OCI-LY7 (cell line): ENCODE measurements around the gene TLR9. TPM values are rescaled to one million over a fixed set of nuclear protein-coding genes. Genes with fewer than 3 reads are reported as not detected.

Experiments used
- BruUV-seq: library from RNA; stranded (reverse); fragments of 400-500 nt; replicated peaks from 2 replicates; lab custom pipeline; 2021; lab: Mats Ljungman, UMichigan
- CTCF ChIA-PET: fragments of 300-600 bp; sonication (Branson Sonifier 250); formaldehyde crosslinking; loops from one replicate; lab custom pipeline; 2022; ENCODE audit warnings: antibody characterized with exemption; ENCODE audit not compliant: unreplicated experiment; lab: Charles Lee
- POLR2A ChIA-PET: fragments of 300-600 bp; sonication (Branson Sonifier 250); formaldehyde crosslinking; loops from one replicate; lab custom pipeline; 2022; ENCODE audit warnings: antibody characterized with exemption; lab: Charles Lee
- DNase-seq: peaks from one replicate; pipeline ENCODE4 v3.0.0-alpha.2; 2015; ENCODE audit warnings: low spot score
- H2AFZ ChIP-seq: fragments of 200-600 bp; sonication (generic), shearing (Covaris generic); 2 replicates; pipeline ENCODE4 v1.6.1; 2014; ENCODE audit warnings: mild to moderate bottlenecking, antibody characterized with exemption, low read length, moderate library complexity
- H3K27ac ChIP-seq: fragments of 200-600 bp; sonication (generic); 2 replicates; pipeline ENCODE4 v1.5.1; 2014; ENCODE audit warnings: mixed run types, low read depth, mild to moderate bottlenecking, moderate library complexity, low read length, inconsistent platforms; ENCODE audit not compliant: poor library complexity, severe bottlenecking
- H3K36me3 ChIP-seq: fragments of 200-600 bp; sonication (generic); 2 replicates; pipeline ENCODE4 v1.6.1; 2014; ENCODE audit warnings: mild to moderate bottlenecking, antibody characterized with exemption, low read length, moderate library complexity, mixed read lengths; ENCODE audit not compliant: insufficient read depth
- H3K4me1 ChIP-seq: fragments of 200-600 bp; sonication (generic); 2 replicates; pipeline ENCODE4 v1.5.1; 2014; ENCODE audit warnings: mild to moderate bottlenecking, low read length; ENCODE audit not compliant: insufficient read depth, poor library complexity, severe bottlenecking
- H3K4me2 ChIP-seq: fragments of 200-600 bp; sonication (generic); 2 replicates; pipeline ENCODE4 v1.6.1; 2014; ENCODE audit warnings: mild to moderate bottlenecking, low read length
- H3K4me3 ChIP-seq: fragments of 200-600 bp; sonication (generic); 2 replicates; pipeline ENCODE4 v1.5.1; 2014; ENCODE audit warnings: mild to moderate bottlenecking, low read depth, low read length; ENCODE audit not compliant: poor library complexity, severe bottlenecking
- H3K79me2 ChIP-seq: fragments of 200-600 bp; sonication (generic); 2 replicates; pipeline ENCODE4 v1.6.1; 2016; ENCODE audit warnings: low read depth, mild to moderate bottlenecking, low read length, moderate library complexity, mixed read lengths; ENCODE audit not compliant: insufficient read depth
- H3K9me2 ChIP-seq: fragments of 200-600 bp; sonication (generic); 2 replicates; pipeline ENCODE4 v1.6.1; 2016; ENCODE audit warnings: mild to moderate bottlenecking, low read length, mixed read lengths; ENCODE audit not compliant: insufficient read depth
- H3K9me3 ChIP-seq: fragments of 200-600 bp; sonication (generic); 2 replicates; pipeline ENCODE4 v1.6.1; 2014; ENCODE audit warnings: mild to moderate bottlenecking, mixed run types, low read length, mixed read lengths
- H4K20me1 ChIP-seq: fragments of 200-600 bp; sonication (generic); 2 replicates; pipeline ENCODE4 v1.6.1; 2014; ENCODE audit warnings: mild to moderate bottlenecking, antibody characterized with exemption, low read length, moderate library complexity, mixed read lengths; ENCODE audit not compliant: insufficient read depth
- CTCF ChIP-seq: fragments of 200-600 bp; sonication (generic); conservative IDR thresholded peaks from 2 replicates; pipeline ENCODE4 v1.5.1; 2014; ENCODE audit warnings: mild to moderate bottlenecking, antibody characterized with exemption, low read length, moderate library complexity, mixed read lengths
- EZH2phosphoT487 ChIP-seq: fragments of 200-600 bp; sonication (generic); IDR thresholded peaks from 2 replicates; pipeline ENCODE4 v1.6.1; 2018; ENCODE audit warnings: low read depth, borderline replicate concordance, mild to moderate bottlenecking, mixed run types, antibody characterized with exemption, low read length, moderate library complexity, mixed read lengths
- intact Hi-C: fragments of 100-400 bp; cut with micrococcal nuclease; formaldehyde crosslinking; loops from one replicate; pipeline ENCODE4 v1.10.0; 2022; ENCODE audit not compliant: unreplicated experiment
- total RNA-seq, 2 experiments: library from RNA; depleted of rRNA in 1 of 2; stranded (reverse); fragments of >200 nt in 1 of 2; shearing (Covaris generic) in 1 of 2; gene quantifications; 2 replicates each; pipeline ENCODE4 v1.2.3, GENCODE V29; 2014 to 2022

Gene TLR9
- total RNA-seq, 2 experiments from 2014 or later, result 1.7 to 9.0 TPM

- no peaks in the 10 kb centered on the region for H3K9me3 ChIP-seq
- intact Hi-C loops, result no loop called here
- POLR2A ChIA-PET, result no interaction called here
Observed at GRCh38 chr3:52191663-52192062, 33.8 kb downstream of the TLR9 start.

GRCh38 chr3:52190294-52191074, 35.0 kb downstream of the TLR9 start:
- H4K20me1 ChIP-seq, result no peaks in the 10 kb centered on the region
- H3K27ac ChIP-seq, result no peak overlapping the region
- DNase-seq, result no peak
- CTCF ChIA-PET, result no interaction called here
- H3K9me2 ChIP-seq, result no peaks in the 10 kb centered on the region
- TF ChIP-seq EZH2phosphoT487 (no peak), CTCF (no peak)
- intact Hi-C loops, result no loop called here
- no peaks in the 10 kb centered on the region for H3K79me2 ChIP-seq
- H3K36me3 ChIP-seq, result no peaks in the 10 kb centered on the region
- H3K9me3 ChIP-seq, result no peaks in the 10 kb centered on the region
- no peak overlapping the region for H3K4me3 ChIP-seq
- H3K4me2 ChIP-seq, result no peak overlapping the region
- H3K4me1 ChIP-seq, result no peaks in the 10 kb centered on the region
- no peak overlapping the region for H2AFZ ChIP-seq
- BruUV-seq, result no TSS peak
- POLR2A ChIA-PET, result interaction anchor here (1.6 kb wide), 1 partner anchor 10 kb away, joined by 3 read pairs; no protein-coding TSS in a partner anchor

More at GRCh38 chr3:52191663-52192062, 33.8 kb downstream of the TLR9 start:
- CTCF ChIA-PET, result no interaction called here
- Histone ChIP-seq H3K9me2 (no peaks in the 10 kb centered on the region), H2AFZ (no peak overlapping the region), H3K79me2 (no peaks in the 10 kb centered on the region), H3K4me2 (no peak overlapping the region), H3K4me1 (no peaks in the 10 kb centered on the region), H3K27ac (no peak overlapping the region), H3K36me3 (no peaks in the 10 kb centered on the region), H4K20me1 (no peaks in the 10 kb centered on the region), H3K4me3 (no peak overlapping the region)
- BruUV-seq, result no TSS peak
- TF ChIP-seq EZH2phosphoT487 (no peak), CTCF (no peak)
- no peak for DNase-seq

GRCh38 chr3:52188556-52188955, 36.9 kb downstream of the TLR9 start:
- ChIA-PET CTCF (interaction anchor here (0.6 kb wide), 1 partner anchor 13 kb away, joined by 4 read pairs; no protein-coding TSS in a partner anchor), POLR2A (interaction anchor here (1.6 kb wide), 1 partner anchor 8 kb away, joined by 3 read pairs; no protein-coding TSS in a partner anchor)
- BruUV-seq, result no TSS peak
- H3K4me3 ChIP-seq, result no peak overlapping the region
- H3K9me2 ChIP-seq, result no peaks in the 10 kb centered on the region
- H3K79me2 ChIP-seq, result no peaks in the 10 kb centered on the region
- no peaks in the 10 kb centered on the region for H3K4me1 ChIP-seq
- H3K27ac ChIP-seq, result no peak overlapping the region
- intact Hi-C loops, result no loop called here
- DNase-seq, result no peak
- H3K36me3 ChIP-seq, result no peaks in the 10 kb centered on the region
- TF ChIP-seq CTCF, result no peak
- no peaks in the 10 kb centered on the region for H4K20me1 ChIP-seq
- no peaks in the 10 kb centered on the region for H3K9me3 ChIP-seq
- H2AFZ ChIP-seq, result no peak overlapping the region
- no peak overlapping the region for H3K4me2 ChIP-seq
